Erythroblast (primary cell): Measurements from ENCODE around the gene SPEF2.

Source experiments
- GATA1 ChIP-seq: IDR thresholded peaks from 2 replicates; pipeline ENCODE4 v1.6.1; 2011; ENCODE audit warnings: low read depth, mild to moderate bottlenecking, control low read depth, low read length, moderate library complexity
- POLR2A ChIP-seq: IDR thresholded peaks from 2 replicates; pipeline ENCODE4 v1.6.1; 2011; ENCODE audit warnings: mild to moderate bottlenecking, low read length

GRCh38 chr5:35815089-35815936 is 197.7 kb downstream of the SPEF2 start:
- TF ChIP-seq POLR2A (no peak), GATA1 (no peak)
